Loucy (cell line): Measurements from ENCODE around the gene NAALADL2.

Experiments used
- H2AFZ ChIP-seq: fragments of 200-600 bp; sonication (generic); 2 replicates; pipeline ENCODE4 v1.6.0; 2016; ENCODE audit warnings: antibody characterized with exemption, mild to moderate bottlenecking, low read length, moderate library complexity
- H3F3A ChIP-seq: fragments of 200-600 bp; 2 replicates; pipeline ENCODE4 v1.6.0; 2016; ENCODE audit warnings: antibody characterized with exemption, low read depth, mild to moderate bottlenecking
- H3K27me3 ChIP-seq: fragments of 200-600 bp; sonication (generic); 2 replicates; pipeline ENCODE4 v1.6.1; 2014; ENCODE audit warnings: low read length, mild to moderate bottlenecking; ENCODE audit not compliant: insufficient read depth, poor library complexity, severe bottlenecking
- H3K36me3 ChIP-seq: fragments of 200-600 bp; sonication (generic); 2 replicates; pipeline ENCODE4 v1.6.1; 2016; ENCODE audit warnings: low read length; ENCODE audit not compliant: insufficient read depth
- H3K4me1 ChIP-seq: fragments of 200-600 bp; sonication (generic); 2 replicates; pipeline ENCODE4 v1.5.1; 2014; ENCODE audit warnings: low read length, mild to moderate bottlenecking; ENCODE audit not compliant: insufficient read depth, poor library complexity, severe bottlenecking
- H3K4me2 ChIP-seq: fragments of 200-600 bp; sonication (generic); 2 replicates; pipeline ENCODE4 v1.6.0; 2014; ENCODE audit warnings: antibody characterized with exemption, low read length, low read depth, mild to moderate bottlenecking; ENCODE audit not compliant: poor library complexity, severe bottlenecking
- H3K4me3 ChIP-seq: fragments of 200-600 bp; sonication (generic); 2 replicates; pipeline ENCODE4 v1.5.1; 2014; ENCODE audit warnings: low read length, mild to moderate bottlenecking, mixed read lengths; ENCODE audit not compliant: poor library complexity, severe bottlenecking
- H3K79me2 ChIP-seq: fragments of 200-600 bp; sonication (generic); 2 replicates; pipeline ENCODE4 v1.6.1; 2014; ENCODE audit warnings: low read length; ENCODE audit not compliant: insufficient read depth
- H3K9ac ChIP-seq: fragments of 200-600 bp; sonication (generic); 2 replicates; pipeline ENCODE4 v1.6.0; 2014; ENCODE audit warnings: mild to moderate bottlenecking, low read depth, low read length, moderate library complexity; ENCODE audit not compliant: poor library complexity, severe bottlenecking
- H3K9me2 ChIP-seq: fragments of 200-600 bp; sonication (generic); replicated peaks from 2 replicates; pipeline ENCODE4 v1.6.1; 2016; ENCODE audit warnings: low read depth, low read length, mixed read lengths
- H3K9me3 ChIP-seq: fragments of 200-600 bp; sonication (generic); 2 replicates; pipeline ENCODE4 v1.6.1; 2014; ENCODE audit warnings: mild to moderate bottlenecking, antibody characterized with exemption, low read length, low read depth; ENCODE audit not compliant: insufficient read depth
- H4K20me1 ChIP-seq: fragments of 200-600 bp; sonication (generic); 2 replicates; pipeline ENCODE4 v1.6.0; 2014; ENCODE audit warnings: antibody characterized with exemption, low read length, mild to moderate bottlenecking; ENCODE audit not compliant: insufficient read depth, poor library complexity, severe bottlenecking
- EZH2phosphoT487 ChIP-seq: fragments of 200-600 bp; IDR thresholded peaks from 2 replicates; pipeline ENCODE4 v1.6.1; 2018; ENCODE audit warnings: antibody characterized with exemption, mild to moderate bottlenecking, moderate library complexity, borderline replicate concordance
- TF ChIP-seq, protein P1 (sequence below): fragments of 200-600 bp; sonication (generic); conservative IDR thresholded peaks from 2 replicates; pipeline ENCODE4 v1.5.1; 2014; ENCODE audit warnings: mild to moderate bottlenecking, antibody characterized with exemption, low read length

NAALADL2 gene

GRCh38 chr3:174938102-174938501 lies 79.0 kb downstream of the NAALADL2 start:
- no peaks in the 10 kb centered on the region for H3K36me3 ChIP-seq
- no peaks in the 10 kb centered on the region for H4K20me1 ChIP-seq
- no peaks in the 10 kb centered on the region for H3K9me2 ChIP-seq
- H3K4me3 ChIP-seq: no peak overlapping the region
- H3K27me3 ChIP-seq: no peaks in the 10 kb centered on the region
- no peaks in the 10 kb centered on the region for H3K9me3 ChIP-seq
- no peak overlapping the region for H3K9ac ChIP-seq
- no peak overlapping the region for H2AFZ ChIP-seq
- no peaks in the 10 kb centered on the region for H3K79me2 ChIP-seq
- H3K4me2 ChIP-seq: no peak overlapping the region
- TF ChIP-seq, protein P1, sequence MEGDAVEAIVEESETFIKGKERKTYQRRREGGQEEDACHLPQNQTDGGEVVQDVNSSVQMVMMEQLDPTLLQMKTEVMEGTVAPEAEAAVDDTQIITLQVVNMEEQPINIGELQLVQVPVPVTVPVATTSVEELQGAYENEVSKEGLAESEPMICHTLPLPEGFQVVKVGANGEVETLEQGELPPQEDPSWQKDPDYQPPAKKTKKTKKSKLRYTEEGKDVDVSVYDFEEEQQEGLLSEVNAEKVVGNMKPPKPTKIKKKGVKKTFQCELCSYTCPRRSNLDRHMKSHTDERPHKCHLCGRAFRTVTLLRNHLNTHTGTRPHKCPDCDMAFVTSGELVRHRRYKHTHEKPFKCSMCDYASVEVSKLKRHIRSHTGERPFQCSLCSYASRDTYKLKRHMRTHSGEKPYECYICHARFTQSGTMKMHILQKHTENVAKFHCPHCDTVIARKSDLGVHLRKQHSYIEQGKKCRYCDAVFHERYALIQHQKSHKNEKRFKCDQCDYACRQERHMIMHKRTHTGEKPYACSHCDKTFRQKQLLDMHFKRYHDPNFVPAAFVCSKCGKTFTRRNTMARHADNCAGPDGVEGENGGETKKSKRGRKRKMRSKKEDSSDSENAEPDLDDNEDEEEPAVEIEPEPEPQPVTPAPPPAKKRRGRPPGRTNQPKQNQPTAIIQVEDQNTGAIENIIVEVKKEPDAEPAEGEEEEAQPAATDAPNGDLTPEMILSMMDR: no peak
- TF ChIP-seq EZH2phosphoT487: no peak
- H3K4me1 ChIP-seq: no peaks in the 10 kb centered on the region
- no peaks in the 10 kb centered on the region for H3F3A ChIP-seq

GRCh38 chr3:174940151-174940550 lies 81.0 kb downstream of the NAALADL2 start:
- Histone ChIP-seq H3K36me3 (no peaks in the 10 kb centered on the region), H3K4me1 (no peaks in the 10 kb centered on the region), H3F3A (no peaks in the 10 kb centered on the region), H3K9me3 (no peaks in the 10 kb centered on the region; the same call in 1 of the 2 replicates), H4K20me1 (no peaks in the 10 kb centered on the region), H3K9ac (no peak overlapping the region), H2AFZ (no peak overlapping the region), H3K9me2 (no peaks in the 10 kb centered on the region), H3K4me2 (no peak overlapping the region), H3K79me2 (no peaks in the 10 kb centered on the region), H3K27me3 (no peaks in the 10 kb centered on the region), H3K4me3 (no peak overlapping the region)
- no peak for TF ChIP-seq EZH2phosphoT487
- TF ChIP-seq, protein P1: no peak

- H2AFZ ChIP-seq: no peak overlapping the region
Observed at GRCh38 chr3:174945276-174945675, 86.1 kb downstream of the NAALADL2 start.

More at GRCh38 chr3:174945276-174945675, 86.1 kb downstream of the NAALADL2 start:
- Histone ChIP-seq H3K4me3 (no peak overlapping the region), H3K27me3 (no peaks in the 10 kb centered on the region), H3K36me3 (no peaks in the 10 kb centered on the region), H3K4me2 (no peak overlapping the region), H3K4me1 (no peaks in the 10 kb centered on the region), H3K9me2 (no peaks in the 10 kb centered on the region), H3F3A (no peaks in the 10 kb centered on the region), H3K9me3 (no peaks in the 10 kb centered on the region; the same call in 1 of the 2 replicates), H4K20me1 (no peaks in the 10 kb centered on the region), H3K9ac (no peak overlapping the region), H3K79me2 (no peaks in the 10 kb centered on the region)
- TF ChIP-seq EZH2phosphoT487: no peak
- TF ChIP-seq, protein P1: no peak
